Measurements from ENCODE around the gene PTPRA.

- TF ChIP-seq ATF6 (CRISPR knock-in tag; IDR thresholded peaks at IDR 0.05) = no peak
- no peak for TF ChIP-seq SP1 (CRISPR knock-in tag; conservative IDR thresholded peaks at IDR 0.05)
- no peak for TF ChIP-seq ZNF416 (CRISPR knock-in tag; IDR thresholded peaks at IDR 0.05)
- TF ChIP-seq CTCF (IDR thresholded peaks at IDR 0.05) = no peak
- no peak for TF ChIP-seq GABPB1 (CRISPR knock-in tag; IDR thresholded peaks at IDR 0.05)
- no peak for TF ChIP-seq ETV6 (CRISPR knock-in tag; IDR thresholded peaks at IDR 0.05)
- TF ChIP-seq CREM (CRISPR knock-in tag; IDR thresholded peaks at IDR 0.05) = no peak
- TF ChIP-seq ESRRA (CRISPR knock-in tag; IDR thresholded peaks at IDR 0.05; ENCODE audit: borderline replicate concordance) = no peak
- TF ChIP-seq NR1H2 (CRISPR knock-in tag; IDR thresholded peaks at IDR 0.05) = no peak
- TF ChIP-seq TEAD4 (CRISPR knock-in tag; IDR thresholded peaks at IDR 0.05) = no peak
- no peak for TF ChIP-seq E2F1 (CRISPR knock-in tag; IDR thresholded peaks at IDR 0.05)
- no peak for TF ChIP-seq MLX (CRISPR knock-in tag; IDR thresholded peaks at IDR 0.05)
- no peak for TF ChIP-seq NR3C1 (CRISPR knock-in tag; conservative IDR thresholded peaks at IDR 0.05; ENCODE audit: low read depth)
Observed at GRCh38 chr20:3021777-3022176, 148.5 kb downstream of the PTPRA start.

Data from WTC11 (cell line).